Activated naive CD4-positive, alpha-beta T cell treated with anti-CD3 and anti-CD28 coated beads, Interleukin-2, amount 50 U/mL, for 16 hours (primary cell): ENCODE data around the gene A3GALT2.
A peak's percentile ranks its signal among the peaks of the same experiment; 100 is the strongest.

Experiments used
- DNase-seq: peaks from one replicate; pipeline ENCODE4 v3.0.0-alpha.2; 2020

The A3GALT2 gene

GRCh38 chr1:33320619-33321165 lies at the start of gene A3GALT2:
Gene A3GALT2, minus strand, starts transcription at chr1:33321098. Its CDS starts 0 bp downstream, at chr1:33321098.
- DNase-seq, result no peak

GRCh38 chr1:33370301-33370700 lies 49.4 kb upstream of the A3GALT2 start:
- DNase-seq, result no peak

- no peak for DNase-seq
These were observed 48.9 kb upstream of the A3GALT2 start for GRCh38 chr1:33369764-33370163.

- no peak for DNase-seq
These were observed 48.2 kb upstream of the A3GALT2 start for GRCh38 chr1:33369081-33369480.

GRCh38 chr1:33368431-33368830 lies 47.5 kb upstream of the A3GALT2 start:
- DNase-seq, result no peak

- peak; percentile 85 for DNase-seq
These were observed 46.8 kb upstream of the A3GALT2 start for GRCh38 chr1:33367485-33368405.

- DNase-seq, result no peak
These were observed 46.0 kb upstream of the A3GALT2 start for GRCh38 chr1:33366762-33367484.

GRCh38 chr1:33365560-33365997 lies 44.7 kb upstream of the A3GALT2 start:
- no peak for DNase-seq

GRCh38 chr1:33364565-33364918 lies 43.6 kb upstream of the A3GALT2 start:
- no peak for DNase-seq

GRCh38 chr1:33363470-33363861 lies 42.6 kb upstream of the A3GALT2 start:
- no peak for DNase-seq

- DNase-seq, result no peak
These were observed 42.1 kb upstream of the A3GALT2 start for GRCh38 chr1:33363021-33363420.

- no peak for DNase-seq
These were observed 40.8 kb upstream of the A3GALT2 start for GRCh38 chr1:33361532-33362235.

- no peak for DNase-seq
These were observed 39.5 kb upstream of the A3GALT2 start for GRCh38 chr1:33360367-33360766.

GRCh38 chr1:33359931-33360330 lies 39.0 kb upstream of the A3GALT2 start:
- no peak for DNase-seq

- no peak for DNase-seq
These were observed 38.1 kb upstream of the A3GALT2 start for GRCh38 chr1:33358795-33359503.

GRCh38 chr1:33358114-33358794 lies 37.4 kb upstream of the A3GALT2 start:
- no peak for DNase-seq

- no peak for DNase-seq
These were observed 36.2 kb upstream of the A3GALT2 start for GRCh38 chr1:33357099-33357498.

GRCh38 chr1:33354707-33355316 lies 33.9 kb upstream of the A3GALT2 start:
- no peak for DNase-seq

- DNase-seq, result no peak
These were observed 32.6 kb upstream of the A3GALT2 start for GRCh38 chr1:33353531-33353930.

- no peak for DNase-seq
These were observed 30.4 kb upstream of the A3GALT2 start for GRCh38 chr1:33351281-33351660.

GRCh38 chr1:33350611-33351280 lies 29.8 kb upstream of the A3GALT2 start:
- no peak for DNase-seq
